ENCODE results near the gene CDK18. TPM values are rescaled to one million over a fixed set of nuclear protein-coding genes. Genes with fewer than 3 reads are reported as not detected.
A peak's percentile ranks its signal among the peaks of the same experiment; 100 is the strongest.

The CDK18 gene
- total RNA-seq (2014; rRNA removed; shearing (Covaris generic)) = 1.1 and 2.1 TPM in 2 replicates

GRCh38 chr1:205504311-205505075 lies at the start of gene CDK18:
CDK18 (plus strand) TSS chr1:205504669; CDS start chr1:205523168, 18,499 bp downstream.
- Histone ChIP-seq H3K4me3 (peak within 1 kb of the TSS; percentile 56), H3K36me3 (no peaks in the 10 kb centered on the region), H3K27me3 (peaks cover 19% of the 10 kb centered on the region), H3K4me1 (peaks cover 2% of the 10 kb centered on the region; the same call in 1 of the 2 replicates), H3K27ac (no peak within 1 kb of the TSS), H3K9me3 (replicated peaks) (no peaks in the 10 kb centered on the region)
- peak; percentile 60 to 69 for DNase-seq

GRCh38 chr1:205454903-205455335 lies 49.5 kb upstream of the CDK18 start:
- no peak overlapping the region for H3K27ac ChIP-seq
- H3K4me3 ChIP-seq = no peak overlapping the region
- no peaks in the 10 kb centered on the region for H3K9me3 ChIP-seq (replicated peaks)
- peak in 1 of 2 experiments; percentile 26 for DNase-seq
- peaks cover 13% of the 10 kb centered on the region for H3K4me1 ChIP-seq
- H3K27me3 ChIP-seq = peaks cover 48% of the 10 kb centered on the region
- H3K36me3 ChIP-seq = no peaks in the 10 kb centered on the region

DNA sequence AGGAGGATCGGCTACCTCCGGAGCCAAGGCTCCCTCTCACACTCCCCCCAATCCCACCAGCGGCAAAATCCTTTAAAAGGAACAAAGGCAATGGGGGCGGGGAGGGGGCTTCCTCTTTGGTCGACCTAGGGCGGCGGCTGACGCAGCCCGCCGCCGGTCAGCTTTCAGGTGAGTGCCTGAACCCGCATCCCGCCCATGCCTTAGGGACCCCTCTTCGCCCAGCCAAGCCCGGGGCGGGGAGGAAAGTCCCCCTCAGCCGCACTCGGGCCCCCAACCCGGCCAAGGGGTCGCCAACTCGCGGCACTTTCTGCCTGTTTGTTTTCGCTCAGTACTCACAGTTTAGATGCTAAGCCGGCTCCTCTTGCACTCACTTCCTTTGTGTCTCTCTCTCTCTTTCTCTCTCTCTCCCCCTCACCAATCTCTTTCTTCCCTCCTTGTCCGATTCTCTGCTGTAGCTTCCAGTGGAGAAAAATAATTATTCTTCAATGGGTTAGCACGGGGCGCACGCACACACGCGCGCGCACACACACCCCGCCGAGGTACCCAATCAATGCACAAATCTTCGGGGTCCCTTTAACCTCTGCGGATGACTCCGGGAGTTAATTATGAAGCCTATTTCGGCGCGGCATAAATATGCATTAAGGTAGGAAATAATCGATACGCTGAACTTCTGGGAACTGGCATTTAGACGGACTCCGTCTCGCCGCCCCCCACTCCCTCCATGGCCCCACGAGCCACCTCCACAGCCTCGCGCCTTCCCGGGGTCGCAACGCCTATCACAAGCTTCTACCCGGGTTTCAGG lies 48.7 kb upstream of the CDK18 start, which contains the start of gene BLACAT1:
Gene BLACAT1, minus strand, starts transcription at position 465 of the 802 bp plus-strand sequence.
- no peak within 1 kb of the TSS for H3K27ac ChIP-seq
- peaks cover 7% of the 10 kb centered on the region for H3K4me1 ChIP-seq
- H3K4me3 ChIP-seq = peak within 1 kb of the TSS; percentile 44
- no peaks in the 10 kb centered on the region for H3K9me3 ChIP-seq (replicated peaks)
- no peak for DNase-seq
- H3K36me3 ChIP-seq = no peaks in the 10 kb centered on the region
- peaks cover 48% of the 10 kb centered on the region for H3K27me3 ChIP-seq

GRCh38 chr1:205456383-205456867 lies 48.0 kb upstream of the CDK18 start:
- Histone ChIP-seq H3K27me3 (peaks cover 48% of the 10 kb centered on the region), H3K4me3 (no peak overlapping the region), H3K36me3 (no peaks in the 10 kb centered on the region), H3K27ac (no peak overlapping the region), H3K9me3 (replicated peaks) (no peaks in the 10 kb centered on the region), H3K4me1 (peaks cover under 1% of the 10 kb centered on the region)
- no peak for DNase-seq

- no peaks in the 10 kb centered on the region for H3K4me1 ChIP-seq
These were observed 47.4 kb upstream of the CDK18 start for GRCh38 chr1:205456868-205457745.

GRCh38 chr1:205458777-205459566 lies 45.5 kb upstream of the CDK18 start:
- Histone ChIP-seq H3K36me3 (no peaks in the 10 kb centered on the region), H3K9me3 (replicated peaks) (no peaks in the 10 kb centered on the region), H3K27ac (no peak overlapping the region), H3K4me3 (no peak overlapping the region), H3K27me3 (peaks cover 34% of the 10 kb centered on the region), H3K4me1 (no peaks in the 10 kb centered on the region)
- DNase-seq = peak; percentile 61 to 83

More at GRCh38 chr1:205456868-205457745, 47.4 kb upstream of the CDK18 start:
- Histone ChIP-seq H3K4me3 (peak overlapping the region; percentile 44), H3K36me3 (no peaks in the 10 kb centered on the region), H3K27me3 (peaks cover 46% of the 10 kb centered on the region), H3K9me3 (replicated peaks) (no peaks in the 10 kb centered on the region), H3K27ac (no peak overlapping the region)
- peak in 1 of 2 experiments; percentile 45 for DNase-seq

DNA sequence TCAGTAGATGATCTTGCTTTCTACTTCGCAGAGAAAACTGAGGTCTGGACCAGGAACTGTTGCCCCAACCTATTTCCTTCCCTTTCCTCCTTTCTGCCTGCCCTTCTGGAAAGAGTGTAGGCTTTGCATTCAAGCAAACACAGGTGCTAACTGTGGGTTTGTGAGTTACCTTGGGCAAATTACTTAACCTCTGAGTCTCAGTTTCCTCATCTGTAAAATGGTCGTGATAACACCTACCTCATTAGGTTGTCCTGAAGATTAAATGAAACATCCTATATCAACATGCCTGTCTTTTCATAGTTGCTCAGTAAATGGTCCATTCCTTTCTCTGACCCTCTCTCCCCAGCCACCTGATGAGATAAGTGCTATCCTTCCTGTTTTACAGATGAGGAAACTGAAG lies 39.1 kb upstream of the CDK18 start:
- no peak overlapping the region for H3K27ac ChIP-seq
- no peak overlapping the region for H3K4me3 ChIP-seq
- DNase-seq = no peak
- no peaks in the 10 kb centered on the region for H3K36me3 ChIP-seq
- H3K4me1 ChIP-seq = no peaks in the 10 kb centered on the region
- no peaks in the 10 kb centered on the region for H3K9me3 ChIP-seq (replicated peaks)
- H3K27me3 ChIP-seq = peaks cover 17% of the 10 kb centered on the region; the same call in 1 of the 2 replicates

DNA sequence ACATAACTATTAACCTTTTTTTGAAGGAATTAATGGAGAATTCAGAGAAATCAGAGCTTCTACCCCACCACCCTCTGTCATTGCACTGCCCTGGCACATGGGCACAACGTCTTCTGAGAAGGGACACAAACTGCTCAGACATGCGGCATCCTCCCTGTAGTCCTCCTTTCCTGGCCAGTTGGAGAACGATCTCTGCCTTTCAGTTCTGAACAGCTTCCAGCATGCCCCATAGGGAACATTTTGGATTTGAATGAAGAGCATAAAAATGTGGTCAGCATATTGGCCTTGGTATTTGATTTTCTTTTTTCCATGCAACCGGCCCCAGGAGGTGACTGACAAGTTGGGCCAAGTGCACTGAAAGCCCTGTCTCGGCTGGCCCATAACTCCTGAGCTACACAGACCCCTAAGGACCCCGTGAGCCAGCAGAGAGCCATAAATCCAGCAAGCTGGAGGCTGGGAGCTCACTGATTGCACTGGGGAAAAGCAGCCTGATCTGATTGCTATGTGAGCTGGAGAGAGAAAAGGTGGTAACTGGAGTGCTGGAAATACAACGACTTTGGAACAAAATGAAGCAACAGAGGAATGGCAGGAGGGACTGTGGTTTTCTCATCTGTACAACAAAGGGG lies 37.8 kb upstream of the CDK18 start:
- H3K9me3 ChIP-seq (replicated peaks) = no peaks in the 10 kb centered on the region
- no peak for DNase-seq
- no peak overlapping the region for H3K27ac ChIP-seq
- no peaks in the 10 kb centered on the region for H3K36me3 ChIP-seq
- H3K4me1 ChIP-seq = no peaks in the 10 kb centered on the region
- H3K4me3 ChIP-seq = no peak overlapping the region
- H3K27me3 ChIP-seq = peaks cover 17% of the 10 kb centered on the region; the same call in 1 of the 2 replicates

- no peak for DNase-seq
- no peak overlapping the region for H3K4me3 ChIP-seq
- H3K9me3 ChIP-seq (replicated peaks) = no peaks in the 10 kb centered on the region; the same call in 1 of the 2 replicates
- no peaks in the 10 kb centered on the region for H3K4me1 ChIP-seq
- no peak overlapping the region for H3K27ac ChIP-seq
- H3K27me3 ChIP-seq = peaks cover 17% of the 10 kb centered on the region; the same call in 1 of the 2 replicates
- H3K36me3 ChIP-seq = no peaks in the 10 kb centered on the region
These were observed 34.3 kb upstream of the CDK18 start for GRCh38 chr1:205470131-205470530.

DNA sequence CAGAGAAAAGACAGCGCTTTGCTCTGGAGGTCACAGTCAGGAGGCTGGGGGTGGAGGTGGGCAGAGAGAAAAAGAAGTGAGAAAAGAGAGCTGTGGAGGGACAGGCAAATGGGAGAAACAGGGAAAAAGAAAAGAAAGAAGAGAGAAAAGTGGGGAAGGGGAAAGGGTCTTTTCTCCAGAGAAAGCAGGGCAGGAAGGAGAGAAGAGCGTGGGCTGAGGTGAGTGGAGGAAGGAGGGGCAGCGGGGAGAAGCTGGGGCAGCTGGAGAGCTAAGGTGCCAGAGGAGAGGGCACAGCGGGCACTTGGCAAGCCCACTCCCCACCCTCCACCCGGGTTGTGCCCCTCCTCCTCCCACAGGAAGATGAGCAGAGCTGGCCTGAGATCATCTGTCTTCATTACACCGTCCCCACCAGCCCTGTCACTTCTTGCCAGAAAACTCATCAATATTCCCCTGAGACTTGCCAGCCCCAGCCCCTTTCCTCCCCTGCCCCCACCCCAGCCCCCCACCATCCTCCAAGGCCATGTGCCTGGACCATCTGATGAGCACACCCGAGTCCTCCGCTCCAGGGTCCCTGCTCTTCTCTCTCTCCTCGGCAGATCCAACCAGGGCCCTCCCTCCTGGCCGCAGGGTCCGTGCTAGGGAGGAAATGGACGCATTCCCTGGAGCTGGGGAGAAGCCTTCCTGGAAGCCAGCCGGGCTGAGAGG lies 31.6 kb upstream of the CDK18 start:
- Histone ChIP-seq H3K4me1 (peaks cover 4% of the 10 kb centered on the region; the same call in 1 of the 2 replicates), H3K9me3 (replicated peaks) (peaks cover 7% of the 10 kb centered on the region; the same call in 1 of the 2 replicates), H3K27me3 (0 out of 2 replicates have a peak, but pooled peaks cover 5% of the 10 kb centered on the region), H3K4me3 (no peak overlapping the region), H3K27ac (no peak overlapping the region), H3K36me3 (no peaks in the 10 kb centered on the region)
- no peak for DNase-seq

- Histone ChIP-seq H3K9me3 (replicated peaks) (peaks cover 7% of the 10 kb centered on the region; the same call in 1 of the 2 replicates), H3K4me1 (peaks cover 5% of the 10 kb centered on the region; the same call in 1 of the 2 replicates), H3K27ac (no peak overlapping the region), H3K4me3 (no peak overlapping the region), H3K36me3 (no peaks in the 10 kb centered on the region), H3K27me3 (0 out of 2 replicates have a peak, but pooled peaks cover 5% of the 10 kb centered on the region)
- no peak for DNase-seq
These were observed 31.0 kb upstream of the CDK18 start for GRCh38 chr1:205473475-205473874.

DNA sequence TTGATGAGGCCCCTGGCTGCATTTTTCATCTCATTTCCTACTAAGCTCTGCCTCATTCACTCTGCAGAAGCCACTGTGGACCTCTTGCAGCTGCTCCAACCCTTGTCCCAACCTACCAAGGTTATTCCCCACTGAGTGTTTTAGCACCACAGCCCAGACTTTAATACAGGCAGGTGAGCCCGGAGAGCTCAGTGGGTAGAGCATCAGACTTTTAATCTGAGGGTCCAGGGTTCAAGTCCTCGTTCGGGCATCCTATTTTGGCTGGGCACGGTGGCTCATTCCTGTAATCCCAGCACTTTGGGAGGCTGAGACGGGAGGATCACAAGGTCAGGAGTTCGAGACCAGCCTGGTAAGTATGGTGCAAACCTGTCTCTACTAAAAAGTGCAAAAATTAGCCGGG lies 30.5 kb upstream of the CDK18 start:
- Histone ChIP-seq H3K36me3 (no peaks in the 10 kb centered on the region), H3K4me1 (peaks cover 5% of the 10 kb centered on the region; the same call in 1 of the 2 replicates), H3K9me3 (replicated peaks) (peaks cover 7% of the 10 kb centered on the region; the same call in 1 of the 2 replicates), H3K4me3 (no peak overlapping the region), H3K27ac (no peak overlapping the region), H3K27me3 (0 out of 2 replicates have a peak, but pooled peaks cover 5% of the 10 kb centered on the region)
- no peak for DNase-seq

All from SJCRH30 (cell line).